Ovary (tissue), 3 donors: ENCODE results near the gene AVP.

Experiments
- POLR2A ChIP-seq: fragments of 450-650 bp; IDR thresholded peaks from one replicate; pipeline ENCODE4 v1.6.1; 2017; ENCODE audit warnings: antibody characterized with exemption, mild to moderate bottlenecking, moderate library complexity
- TF ChIP-seq, protein P1 (sequence below), 3 donors: fragments of 450-650 bp in 2 of 3; fragments of 200-600 bp in 1 of 3; IDR thresholded peaks; one replicate each; pipeline versions ENCODE4 v1.5.1 to v1.8.0; 2016 to 2022; ENCODE audit warnings: antibody characterized with exemption in 3 of 3, mild to moderate bottlenecking in 1 of 3
- donor health status: DM: no; HTN: no; CAD: no.

- TF ChIP-seq, protein P1, sequence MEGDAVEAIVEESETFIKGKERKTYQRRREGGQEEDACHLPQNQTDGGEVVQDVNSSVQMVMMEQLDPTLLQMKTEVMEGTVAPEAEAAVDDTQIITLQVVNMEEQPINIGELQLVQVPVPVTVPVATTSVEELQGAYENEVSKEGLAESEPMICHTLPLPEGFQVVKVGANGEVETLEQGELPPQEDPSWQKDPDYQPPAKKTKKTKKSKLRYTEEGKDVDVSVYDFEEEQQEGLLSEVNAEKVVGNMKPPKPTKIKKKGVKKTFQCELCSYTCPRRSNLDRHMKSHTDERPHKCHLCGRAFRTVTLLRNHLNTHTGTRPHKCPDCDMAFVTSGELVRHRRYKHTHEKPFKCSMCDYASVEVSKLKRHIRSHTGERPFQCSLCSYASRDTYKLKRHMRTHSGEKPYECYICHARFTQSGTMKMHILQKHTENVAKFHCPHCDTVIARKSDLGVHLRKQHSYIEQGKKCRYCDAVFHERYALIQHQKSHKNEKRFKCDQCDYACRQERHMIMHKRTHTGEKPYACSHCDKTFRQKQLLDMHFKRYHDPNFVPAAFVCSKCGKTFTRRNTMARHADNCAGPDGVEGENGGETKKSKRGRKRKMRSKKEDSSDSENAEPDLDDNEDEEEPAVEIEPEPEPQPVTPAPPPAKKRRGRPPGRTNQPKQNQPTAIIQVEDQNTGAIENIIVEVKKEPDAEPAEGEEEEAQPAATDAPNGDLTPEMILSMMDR (IDR thresholded peaks at IDR 0.05), result no peak
- TF ChIP-seq POLR2A, result no peak
Observed at GRCh38 chr20:3067139-3068014, 17.1 kb downstream of the AVP start.
